OCI-LY7 (cell line): ENCODE measurements around the gene HOXB5.

Experiments used
- CTCF ChIP-seq: fragments of 200-600 bp; sonication (generic); conservative IDR thresholded peaks from 2 replicates; pipeline ENCODE4 v1.5.1; 2014; ENCODE audit warnings: mild to moderate bottlenecking, antibody characterized with exemption, low read length, moderate library complexity, mixed read lengths
- EZH2phosphoT487 ChIP-seq: fragments of 200-600 bp; sonication (generic); IDR thresholded peaks from 2 replicates; pipeline ENCODE4 v1.6.1; 2018; ENCODE audit warnings: low read depth, borderline replicate concordance, mild to moderate bottlenecking, mixed run types, antibody characterized with exemption, low read length, moderate library complexity, mixed read lengths

DNA sequence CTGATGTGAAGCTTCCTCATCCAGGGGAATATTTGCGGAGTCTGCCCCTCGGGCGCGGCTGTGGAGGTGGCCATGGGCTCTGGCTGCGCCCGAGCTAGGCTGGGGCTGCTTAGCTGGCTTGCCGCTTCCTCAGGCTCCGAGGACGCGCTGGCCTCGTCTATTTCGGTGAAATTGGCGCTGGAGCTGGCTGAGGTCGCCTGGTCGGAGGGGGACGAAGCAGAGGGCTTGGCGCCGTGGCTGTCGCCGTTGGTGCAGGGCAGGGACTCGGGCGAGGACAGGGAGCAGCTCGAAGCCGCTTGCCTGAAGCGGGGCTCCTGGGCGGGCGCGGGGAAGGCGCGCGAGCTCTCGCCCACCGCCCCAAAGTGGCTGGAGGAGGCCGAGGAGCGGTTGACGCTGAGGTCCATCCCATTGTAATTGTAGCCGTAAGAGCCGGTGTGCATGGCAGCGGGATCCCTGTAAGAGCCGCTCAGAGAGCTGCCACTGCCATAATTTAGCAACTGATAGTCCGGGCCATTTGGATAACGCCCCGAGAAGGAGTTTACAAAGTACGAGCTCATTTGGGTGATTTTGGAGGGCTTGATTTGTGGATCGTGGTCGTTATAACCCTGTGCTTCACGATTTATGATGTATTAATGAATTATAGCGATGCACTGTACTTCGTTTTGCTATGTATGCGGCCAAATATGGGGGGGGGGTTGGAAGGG, at the start of gene HOXB5:
- no peak for TF ChIP-seq CTCF
- TF ChIP-seq EZH2phosphoT487: no peak
